HG03060 (cell line): ENCODE results near the gene GPRC5B.

Source experiments
- ATAC-seq: cut with Tn5 transposase; IDR thresholded peaks from one replicate; pipeline ENCODE4 v1.9.1; 2021; ENCODE audit warnings: low read depth, moderate number of reproducible peaks; ENCODE audit not compliant: unreplicated experiment

Gene GPRC5B, protein sequence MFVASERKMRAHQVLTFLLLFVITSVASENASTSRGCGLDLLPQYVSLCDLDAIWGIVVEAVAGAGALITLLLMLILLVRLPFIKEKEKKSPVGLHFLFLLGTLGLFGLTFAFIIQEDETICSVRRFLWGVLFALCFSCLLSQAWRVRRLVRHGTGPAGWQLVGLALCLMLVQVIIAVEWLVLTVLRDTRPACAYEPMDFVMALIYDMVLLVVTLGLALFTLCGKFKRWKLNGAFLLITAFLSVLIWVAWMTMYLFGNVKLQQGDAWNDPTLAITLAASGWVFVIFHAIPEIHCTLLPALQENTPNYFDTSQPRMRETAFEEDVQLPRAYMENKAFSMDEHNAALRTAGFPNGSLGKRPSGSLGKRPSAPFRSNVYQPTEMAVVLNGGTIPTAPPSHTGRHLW

GRCh38 chr16:19884611-19885450 is at the start of gene GPRC5B:
Gene GPRC5B, minus strand, starts transcription at chr16:19884848. Its CDS starts 12,003 bp downstream, at chr16:19872845.
- ATAC-seq = no peak

GRCh38 chr16:19933740-19934139 is 49.1 kb upstream of the GPRC5B start:
- ATAC-seq = no peak

DNA sequence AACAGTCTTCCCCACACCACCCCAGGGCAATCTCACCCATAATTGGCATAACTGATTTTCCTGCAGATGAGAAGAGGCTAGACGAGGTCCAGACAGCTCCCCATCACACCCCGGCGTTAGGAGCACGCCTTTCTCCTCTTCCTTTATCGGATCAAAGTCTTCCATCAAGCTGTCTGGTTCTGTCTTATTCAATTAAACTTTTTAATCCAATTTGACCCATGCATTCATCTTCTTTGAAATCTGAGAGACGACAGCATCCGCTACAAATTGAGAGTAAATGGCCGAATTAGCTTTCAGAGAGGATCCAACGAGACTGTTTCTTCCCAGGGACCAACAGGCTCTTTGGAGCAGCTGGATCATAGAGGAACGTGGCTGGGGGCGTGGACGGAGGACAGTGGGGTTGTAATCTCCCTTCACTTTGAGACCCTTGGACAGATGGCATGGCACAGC is 44.4 kb upstream of the GPRC5B start:
- ATAC-seq = no peak

GRCh38 chr16:19928432-19928831 is 43.8 kb upstream of the GPRC5B start:
- no peak for ATAC-seq

GRCh38 chr16:19926449-19927390 is 42.1 kb upstream of the GPRC5B start:
- ATAC-seq = no peak

DNA sequence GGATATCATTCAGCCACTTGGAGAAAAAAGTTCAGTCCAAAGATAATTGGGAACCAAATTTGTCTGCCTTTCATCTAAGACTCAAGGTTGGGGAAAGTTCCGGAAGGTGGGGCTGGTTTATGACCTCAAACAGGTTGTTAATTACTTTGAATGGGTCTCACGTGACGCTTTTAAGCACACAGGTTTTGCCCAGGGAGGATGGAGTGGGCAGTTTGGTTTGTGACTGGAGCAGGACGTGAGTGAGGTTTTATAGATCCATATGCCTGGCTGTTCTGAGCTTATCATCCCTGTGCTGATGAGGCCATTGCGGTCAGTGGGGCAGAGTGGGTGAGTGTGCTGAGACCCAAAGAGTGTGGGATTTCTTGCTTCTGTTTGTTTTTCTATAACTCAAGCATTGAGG is 38.7 kb upstream of the GPRC5B start:
- no peak for ATAC-seq

DNA sequence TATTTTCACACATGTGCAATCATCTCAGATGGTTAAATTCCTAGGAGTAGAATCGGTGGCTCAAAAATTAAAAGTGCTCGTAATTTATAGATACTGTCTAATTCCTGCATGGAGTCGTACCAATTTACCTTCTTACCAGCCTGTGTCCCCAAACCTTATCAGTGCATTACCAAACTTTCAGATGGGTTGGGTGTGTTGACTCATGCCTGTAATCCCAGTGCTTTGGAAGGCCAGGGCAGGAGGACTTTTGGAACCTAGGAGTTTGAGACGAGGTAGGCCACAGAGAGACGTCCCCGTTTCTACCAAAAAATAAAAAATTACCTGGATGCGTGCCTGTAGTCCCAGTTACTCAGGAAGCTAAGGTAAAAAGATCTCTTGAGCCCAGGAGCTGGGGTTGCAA is 34.5 kb upstream of the GPRC5B start:
- ATAC-seq = no peak

DNA sequence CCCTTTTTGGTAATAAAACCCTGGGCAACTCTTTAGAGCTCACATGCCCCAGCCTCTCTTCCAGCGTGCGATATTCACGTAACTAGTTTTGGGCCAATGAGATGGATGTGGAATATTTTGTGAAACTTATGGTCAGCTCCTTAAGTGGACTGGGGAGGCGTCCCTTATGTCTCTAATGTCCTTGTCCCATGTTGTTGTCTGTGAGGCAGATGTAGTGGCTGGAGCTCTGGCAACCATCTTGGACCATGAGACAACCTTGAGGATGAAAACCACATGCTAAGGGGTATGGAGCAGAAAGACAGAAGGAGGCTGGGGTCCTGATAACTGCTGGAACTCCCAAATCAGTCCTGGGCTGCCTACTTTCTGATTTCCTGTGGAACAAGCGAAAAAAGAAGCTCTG is 31.4 kb upstream of the GPRC5B start:
- ATAC-seq = no peak

DNA sequence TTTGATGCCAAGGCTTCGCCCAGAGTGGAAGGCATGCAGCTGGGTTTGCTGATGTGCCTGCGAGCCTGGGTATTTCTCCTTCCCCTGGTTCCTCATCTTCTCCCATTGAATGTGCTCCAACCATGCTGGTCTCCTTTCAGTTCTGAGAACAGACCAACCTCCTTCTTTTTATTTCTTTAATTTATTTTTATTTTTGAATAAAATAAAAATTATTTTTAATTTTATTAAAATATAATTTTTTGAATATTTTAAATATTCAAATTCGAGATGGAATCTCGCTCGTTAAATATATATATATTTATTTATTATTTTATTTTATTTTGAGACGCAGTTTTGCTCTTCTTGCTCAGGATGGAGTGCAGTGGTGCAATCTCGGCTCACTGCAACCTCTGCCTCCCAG is 30.2 kb upstream of the GPRC5B start:
- ATAC-seq = no peak

GRCh38 chr16:19913340-19913645 is 28.6 kb upstream of the GPRC5B start:
- no peak for ATAC-seq

GRCh38 chr16:19912455-19913339 is 28.0 kb upstream of the GPRC5B start:
- no peak for ATAC-seq

DNA sequence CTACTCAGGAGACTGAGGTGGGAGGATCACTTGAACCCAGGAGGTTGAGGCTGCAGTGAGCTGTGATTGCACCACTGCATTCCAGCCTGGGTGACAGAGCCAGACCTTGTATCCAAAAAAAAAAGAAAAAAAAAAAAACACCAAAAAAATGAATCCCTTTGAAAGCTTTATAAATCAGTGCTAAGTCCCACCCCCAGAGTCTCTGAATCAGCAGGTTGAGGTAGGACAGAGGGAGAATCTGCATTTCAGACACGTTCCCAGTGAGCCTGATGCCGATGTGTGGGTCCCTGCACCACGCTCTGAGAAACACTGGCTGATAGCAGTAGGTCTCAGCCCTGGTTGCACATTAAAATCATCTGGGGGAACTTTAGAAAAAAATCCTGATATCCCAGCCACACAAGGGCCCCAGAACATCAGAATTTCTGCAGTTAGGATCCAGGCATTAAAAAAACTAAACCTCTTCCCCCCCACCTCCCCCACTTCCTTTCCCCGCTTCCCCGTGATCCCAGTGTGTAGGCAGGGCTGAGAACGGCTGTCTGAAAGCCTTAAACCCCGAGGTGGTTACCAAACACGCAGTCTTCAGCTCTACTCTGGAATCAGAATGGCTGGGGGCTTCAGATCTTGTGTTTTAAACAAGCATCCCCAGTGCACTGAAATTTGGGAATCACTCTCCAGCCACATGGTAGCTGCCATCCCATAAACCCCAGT is 27.3 kb upstream of the GPRC5B start:
- ATAC-seq = no peak

- ATAC-seq = no peak
These were observed 26.6 kb upstream of the GPRC5B start for GRCh38 chr16:19911204-19911603.

DNA sequence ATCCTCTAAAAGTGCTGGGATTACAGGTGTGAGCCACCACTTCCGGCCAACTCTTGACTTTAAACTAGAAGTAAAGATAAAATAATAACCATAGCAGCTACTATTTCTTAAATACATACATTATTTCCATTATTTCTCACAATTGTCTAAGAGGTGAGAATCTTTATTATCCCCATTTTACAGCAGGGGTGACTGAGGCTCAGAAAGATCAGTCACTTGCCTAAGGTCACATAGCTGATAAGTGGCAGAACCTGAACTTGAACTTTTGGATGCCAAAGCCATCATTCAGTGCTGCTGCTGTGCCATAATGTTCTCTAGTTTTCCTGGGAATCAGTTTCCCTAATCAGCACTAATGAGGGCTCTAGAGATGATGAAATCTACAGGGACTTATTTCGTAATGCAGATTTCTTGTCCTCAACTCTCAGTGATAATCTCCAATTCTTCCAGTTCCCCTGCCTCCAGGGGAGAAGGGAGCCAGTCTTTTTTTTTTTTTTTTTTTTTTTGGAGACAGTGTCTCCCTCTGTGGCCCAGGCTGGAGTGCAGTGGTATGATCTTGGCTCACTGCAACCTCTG is 25.2 kb upstream of the GPRC5B start:
- ATAC-seq = no peak

GRCh38 chr16:19908921-19909320 is 24.3 kb upstream of the GPRC5B start:
- no peak for ATAC-seq

DNA sequence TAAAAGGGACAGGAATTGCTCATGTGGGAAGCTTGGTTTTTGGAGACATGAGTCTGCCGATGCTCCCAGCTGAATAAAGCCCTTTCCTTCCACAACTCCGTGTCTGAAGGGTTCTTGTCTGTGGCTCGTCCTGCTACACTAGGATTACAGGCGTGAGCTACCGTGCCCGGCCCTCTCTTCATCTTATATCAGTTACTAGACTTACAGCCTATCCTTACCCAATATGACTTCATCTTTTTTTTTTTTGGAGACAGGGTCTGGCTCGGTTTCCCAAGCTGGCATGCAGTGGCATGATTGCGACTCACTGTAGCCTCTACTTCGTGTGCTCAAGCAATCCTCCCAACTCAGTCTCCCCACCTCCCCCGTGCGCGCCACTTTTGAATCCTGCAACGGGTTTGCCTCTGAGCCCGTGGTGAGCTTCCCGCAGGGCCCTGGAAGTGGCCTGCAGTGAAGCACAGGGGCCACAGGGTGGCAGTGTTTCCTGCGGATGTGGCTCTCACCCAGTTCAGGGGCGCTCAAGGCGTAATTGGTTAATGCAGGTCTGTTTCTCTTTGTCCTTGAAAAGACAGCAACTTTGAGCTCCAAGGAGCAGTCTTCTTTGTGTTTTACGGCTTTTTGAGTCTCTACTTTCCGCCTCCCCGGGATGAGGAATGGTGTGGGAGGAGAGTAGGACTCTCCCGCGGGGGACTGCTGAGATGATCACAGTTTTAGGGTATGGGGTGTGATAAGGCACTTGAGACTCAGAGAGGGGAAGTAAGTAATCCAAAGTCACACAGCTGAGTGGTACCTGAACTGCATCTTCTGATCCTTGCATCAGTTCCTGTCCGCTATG is 22.7 kb upstream of the GPRC5B start:
- no peak for ATAC-seq

DNA sequence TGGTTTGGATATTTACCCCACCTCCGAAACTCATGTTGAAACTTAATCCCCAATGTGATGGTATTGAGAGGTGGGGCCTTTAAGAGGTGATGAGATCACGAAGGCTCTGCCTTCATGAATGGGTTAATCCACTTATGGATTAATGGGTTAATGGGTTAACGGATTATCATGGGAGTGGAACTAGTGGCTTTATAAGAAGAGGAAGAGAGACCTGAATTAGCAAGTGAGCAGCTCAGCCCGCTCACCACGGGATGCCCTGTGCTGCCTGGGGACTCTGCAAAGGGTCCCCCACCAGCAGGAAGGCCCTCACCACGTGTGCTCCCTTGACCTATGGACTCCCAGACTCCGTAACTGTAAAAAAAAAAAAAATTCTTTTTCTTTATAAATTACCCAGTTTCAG is 16.5 kb upstream of the GPRC5B start:
- no peak for ATAC-seq

GRCh38 chr16:19899605-19899955 is 14.9 kb upstream of the GPRC5B start:
- no peak for ATAC-seq
